CD14-positive monocyte (primary cell): Measurements from ENCODE around the gene MYOM1. TPM values are rescaled to one million over a fixed set of nuclear protein-coding genes. Genes with fewer than 3 reads are reported as not detected.

ENCODE experiments used
- DNase-seq, 3 donors: peaks; one replicate each; pipeline ENCODE4 v3.0.0-alpha.2; 2011 to 2022
- H2AFZ ChIP-seq: 2 replicates; pipeline ENCODE4 v1.6.0; 2012; ENCODE audit warnings: mild to moderate bottlenecking, low read depth, low read length, inconsistent platforms; ENCODE audit not compliant: insufficient read depth, poor library complexity, severe bottlenecking
- H3K27ac ChIP-seq, 2 donors: 1 replicate in 1 of 2; 2 replicates in 1 of 2; pipeline ENCODE4 v1.5.1; 2012 to 2013; ENCODE audit warnings: low read length in 2 of 2, control low read depth in 1 of 2, inconsistent platforms in 1 of 2, low read depth in 1 of 2, mild to moderate bottlenecking in 1 of 2
- H3K27me3 ChIP-seq, 2 donors: one replicate each; pipeline versions ENCODE4 v1.6.0 to v1.6.1; 2011 to 2013; ENCODE audit warnings: low read length in 2 of 2; ENCODE audit not compliant: control insufficient read depth in 2 of 2, insufficient read depth in 2 of 2
- H3K36me3 ChIP-seq, 2 donors: replicated peaks in 1 of 2; 1 replicate in 1 of 2; 2 replicates in 1 of 2; pipeline versions ENCODE4 v1.5.1 to v1.6.1; 2012 to 2013; ENCODE audit warnings: low read length in 2 of 2, control low read depth in 1 of 2, inconsistent platforms in 1 of 2, mild to moderate bottlenecking in 1 of 2; ENCODE audit not compliant: insufficient read depth in 2 of 2, control insufficient read depth in 1 of 2
- H3K4me1 ChIP-seq, 2 donors: 1 replicate in 1 of 2; 2 replicates in 1 of 2; pipeline versions ENCODE4 v1.5.1 to v1.6.1; 2012 to 2013; ENCODE audit warnings: low read length in 2 of 2, control low read depth in 1 of 2, inconsistent platforms in 1 of 2, mild to moderate bottlenecking in 1 of 2, moderate library complexity in 1 of 2; ENCODE audit not compliant: insufficient read depth in 2 of 2, control insufficient read depth in 1 of 2
- H3K4me2 ChIP-seq: replicated peaks from 2 replicates; pipeline ENCODE3; 2012; ENCODE audit warnings: low read length, moderate library complexity, mild to moderate bottlenecking; ENCODE audit not compliant: poor library complexity, severe bottlenecking; ENCODE audit errors: extremely low read depth
- H3K4me3 ChIP-seq, 3 experiments: fragments of 200-600 bp in 1 of 3; sonication (generic) in 1 of 3; replicated peaks in 1 of 3; 1 replicate in 2 of 3; 2 replicates in 1 of 3; pipeline ENCODE4 v1.5.1; 2011 to 2013; ENCODE audit warnings: low read length in 3 of 3, mild to moderate bottlenecking in 3 of 3, control low read depth in 2 of 3, low read depth in 2 of 3, inconsistent platforms in 1 of 3, moderate library complexity in 1 of 3
- H3K79me2 ChIP-seq: 2 replicates; pipeline ENCODE4 v1.6.0; 2012; ENCODE audit warnings: mild to moderate bottlenecking, control low read depth, inconsistent platforms, low read length, moderate library complexity; ENCODE audit not compliant: insufficient read depth
- H3K9ac ChIP-seq: 2 replicates; pipeline ENCODE4 v1.6.0; 2017; ENCODE audit warnings: low read length, mild to moderate bottlenecking; ENCODE audit not compliant: insufficient read depth, poor library complexity, severe bottlenecking
- H3K9me3 ChIP-seq, 2 donors: replicated peaks in 1 of 2; 1 replicate in 1 of 2; 2 replicates in 1 of 2; pipeline versions ENCODE4 v1.5.1 to v1.6.1; 2012 to 2013; ENCODE audit warnings: low read length in 2 of 2, control low read depth in 1 of 2; ENCODE audit not compliant: control insufficient read depth in 1 of 2, insufficient read depth in 1 of 2
- H4K20me1 ChIP-seq: 2 replicates; pipeline ENCODE4 v1.6.0; 2012; ENCODE audit warnings: mild to moderate bottlenecking, low read length, control low read depth, moderate library complexity; ENCODE audit not compliant: insufficient read depth
- H3K27ac Mint-ChIP-seq, 7 donors: one replicate each; pipeline ENCODE4 v1.8.0; 2020; ENCODE audit warnings: mild to moderate bottlenecking in 7 of 7, mixed read lengths in 7 of 7, moderate library complexity in 6 of 7, inconsistent platforms in 2 of 7
- H3K27me3 Mint-ChIP-seq, 3 donors: one replicate each; pipeline ENCODE4 v1.8.0; 2021 to 2022; ENCODE audit warnings: low read depth in 3 of 3, mild to moderate bottlenecking in 3 of 3, mixed read lengths in 3 of 3, moderate library complexity in 3 of 3, inconsistent platforms in 1 of 3
- H3K36me3 Mint-ChIP-seq, 2 donors: one replicate each; pipeline ENCODE4 v1.8.0; 2020; ENCODE audit warnings: mixed read lengths in 2 of 2, inconsistent platforms in 1 of 2, mild to moderate bottlenecking in 1 of 2
- H3K4me1 Mint-ChIP-seq: one replicate; pipeline ENCODE4 v1.8.0; 2020; ENCODE audit warnings: mild to moderate bottlenecking, mixed read lengths
- H3K4me3 Mint-ChIP-seq, 2 donors: one replicate each; pipeline ENCODE4 v1.8.0; 2020; ENCODE audit warnings: mild to moderate bottlenecking in 2 of 2, mixed read lengths in 2 of 2, moderate library complexity in 1 of 2
- H3K9me3 Mint-ChIP-seq, 7 donors: one replicate each; pipeline ENCODE4 v1.8.0; 2020 to 2022; ENCODE audit warnings: mixed read lengths in 7 of 7, mild to moderate bottlenecking in 6 of 7, moderate library complexity in 6 of 7, inconsistent platforms in 2 of 7
- WGBS: methylation state at CpG from one replicate; pipeline ENCODE4 v1.1.5; 2013; ENCODE audit warnings: missing lambda C conversion rate; ENCODE audit not compliant: insufficient coverage; 5-methylcytosine and 5-hydroxymethylcytosine counted together
- intact Hi-C, 2 donors: fragments of 100-400 bp; cut with micrococcal nuclease; formaldehyde crosslinking; loops; one replicate each; pipeline versions ENCODE4 v1.15.0 to v1.15.1; 2023
- polyA plus RNA-seq, 3 donors: library from polyadenylated mRNA; depleted of rRNA in 1 of 3; unstranded in 2 of 3; stranded (reverse) in 1 of 3; fragments of 300-500 nt in 2 of 3; fragments of >200 nt in 1 of 3; fragmentation: Illumina TruSeq in 2 of 3; gene quantifications; 1 replicate in 2 of 3; 2 replicates in 1 of 3; pipeline ENCODE4 v1.2.3, GENCODE V29; 2012 to 2021
- TF ChIP-seq, protein P1 (sequence below): fragments of 200-600 bp; IDR thresholded peaks from one replicate; pipeline ENCODE4 v1.8.0; 2022; ENCODE audit warnings: antibody characterized with exemption, mild to moderate bottlenecking

MYOM1 gene
- polyA plus RNA-seq, 3 donors: 0.05 to 0.95 (median 0.22) TPM

- no CpG with 5 or more reads among the region's 4 CpGs for WGBS
- no peak overlapping the region for H3K27ac Mint-ChIP-seq
- H3K36me3 ChIP-seq: no peaks in the 10 kb centered on the region
Measured at GRCh38 chr18:3233433-3234168, 13.8 kb upstream of the MYOM1 start.

GRCh38 chr18:3233004-3233403 lies 13.2 kb upstream of the MYOM1 start:
- Mint-ChIP-seq H3K27ac (no peak overlapping the region), H3K4me1 (peaks cover 6% of the 10 kb centered on the region), H3K36me3 (peaks cover 0 to 2% of the 10 kb centered on the region in 2 donors), H3K4me3 (no peak overlapping the region), H3K27me3 (peaks cover 0 to 2% (median 0%) of the 10 kb centered on the region in 3 donors), H3K9me3 (no peaks in the 10 kb centered on the region)
- no peaks in the 10 kb centered on the region for H4K20me1 ChIP-seq
- H3K4me1 ChIP-seq: peaks cover 0 to 3% of the 10 kb centered on the region in 2 donors
- H2AFZ ChIP-seq: no peak overlapping the region
- no peak overlapping the region for H3K27ac ChIP-seq
- TF ChIP-seq, protein P1, sequence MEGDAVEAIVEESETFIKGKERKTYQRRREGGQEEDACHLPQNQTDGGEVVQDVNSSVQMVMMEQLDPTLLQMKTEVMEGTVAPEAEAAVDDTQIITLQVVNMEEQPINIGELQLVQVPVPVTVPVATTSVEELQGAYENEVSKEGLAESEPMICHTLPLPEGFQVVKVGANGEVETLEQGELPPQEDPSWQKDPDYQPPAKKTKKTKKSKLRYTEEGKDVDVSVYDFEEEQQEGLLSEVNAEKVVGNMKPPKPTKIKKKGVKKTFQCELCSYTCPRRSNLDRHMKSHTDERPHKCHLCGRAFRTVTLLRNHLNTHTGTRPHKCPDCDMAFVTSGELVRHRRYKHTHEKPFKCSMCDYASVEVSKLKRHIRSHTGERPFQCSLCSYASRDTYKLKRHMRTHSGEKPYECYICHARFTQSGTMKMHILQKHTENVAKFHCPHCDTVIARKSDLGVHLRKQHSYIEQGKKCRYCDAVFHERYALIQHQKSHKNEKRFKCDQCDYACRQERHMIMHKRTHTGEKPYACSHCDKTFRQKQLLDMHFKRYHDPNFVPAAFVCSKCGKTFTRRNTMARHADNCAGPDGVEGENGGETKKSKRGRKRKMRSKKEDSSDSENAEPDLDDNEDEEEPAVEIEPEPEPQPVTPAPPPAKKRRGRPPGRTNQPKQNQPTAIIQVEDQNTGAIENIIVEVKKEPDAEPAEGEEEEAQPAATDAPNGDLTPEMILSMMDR: no peak
- H3K4me2 ChIP-seq: no peak overlapping the region
- no CpG with 5 or more reads among the region's 1 CpG for WGBS
- no peak overlapping the region for H3K4me3 ChIP-seq
- DNase-seq: no peak
- H3K36me3 ChIP-seq: no peaks in the 10 kb centered on the region
- H3K27me3 ChIP-seq: no peaks in the 10 kb centered on the region
- no peak overlapping the region for H3K9ac ChIP-seq
- H3K9me3 ChIP-seq: no peaks in the 10 kb centered on the region
- H3K79me2 ChIP-seq: no peaks in the 10 kb centered on the region
- intact Hi-C loops: no loop called here

More at GRCh38 chr18:3233433-3234168, 13.8 kb upstream of the MYOM1 start:
- no peak for DNase-seq
- no peaks in the 10 kb centered on the region for H3K27me3 ChIP-seq
- TF ChIP-seq, protein P1: no peak
- Mint-ChIP-seq H3K9me3 (peaks cover 0 to under 1% (median 0%) of the 10 kb centered on the region in 7 donors), H3K36me3 (peaks cover 0 to 2% of the 10 kb centered on the region in 2 donors), H3K4me1 (peaks cover 6% of the 10 kb centered on the region), H3K4me3 (no peak overlapping the region), H3K27me3 (peaks cover 0 to 2% (median 0%) of the 10 kb centered on the region in 3 donors)
- no peak overlapping the region for H3K4me2 ChIP-seq
- no peak overlapping the region for H3K27ac ChIP-seq
- H3K4me3 ChIP-seq: no peak overlapping the region
- H3K4me1 ChIP-seq: peaks cover 0 to 3% of the 10 kb centered on the region in 2 donors
- intact Hi-C loops: no loop called here
- H4K20me1 ChIP-seq: no peaks in the 10 kb centered on the region
- no peaks in the 10 kb centered on the region for H3K9me3 ChIP-seq
- H3K9ac ChIP-seq: no peak overlapping the region
- H2AFZ ChIP-seq: no peak overlapping the region
- H3K79me2 ChIP-seq: no peaks in the 10 kb centered on the region
